GM19438 (cell line): ENCODE measurements around the gene SSBP4.
A peak's percentile ranks its signal among the peaks of the same experiment; 100 is the strongest.
"Not testable (repeated sequence)": the region's sequence is repeated elsewhere in the genome, so short reads cannot be mapped to it uniquely, and the experiment has no call there.

ENCODE experiments used
- ATAC-seq: cut with Tn5 transposase; IDR thresholded peaks from one replicate; pipeline ENCODE4 v1.9.1; 2021; ENCODE audit warnings: low read depth; ENCODE audit not compliant: unreplicated experiment

Gene SSBP4

GRCh38 chr19:18419195-18419698, at the start of gene SSBP4:
TSS of gene SSBP4 (plus strand) at chr19:18419398. CDS start at chr19:18419649, 251 bp downstream.
- no peak for ATAC-seq

- ATAC-seq = no peak
These were observed 45.7 kb upstream of the SSBP4 start for GRCh38 chr19:18373407-18373891.

GRCh38 chr19:18373892-18374629, 45.1 kb upstream of the SSBP4 start:
- ATAC-seq = peak; percentile 74

GRCh38 chr19:18377026-18377425, 42.2 kb upstream of the SSBP4 start:
- no peak for ATAC-seq

GRCh38 chr19:18379803-18380747, 39.1 kb upstream of the SSBP4 start:
- ATAC-seq = no peak

GRCh38 chr19:18380843-18381242, 38.4 kb upstream of the SSBP4 start:
- ATAC-seq = no peak

- not testable (repeated sequence) for ATAC-seq
These were observed 35.6 kb upstream of the SSBP4 start for GRCh38 chr19:18383622-18384021.

GRCh38 chr19:18384775-18385174, 34.4 kb upstream of the SSBP4 start:
- no peak for ATAC-seq

- ATAC-seq = no peak
These were observed 33.9 kb upstream of the SSBP4 start for GRCh38 chr19:18385359-18385674.

GRCh38 chr19:18385675-18386542, 33.3 kb upstream of the SSBP4 start, which contains the start of gene GDF15:
TSS of gene GDF15 (plus strand) at chr19:18386158. CDS start at chr19:18386190, 32 bp downstream.
- no peak for ATAC-seq

GRCh38 chr19:18386543-18387271, 32.5 kb upstream of the SSBP4 start:
- no peak for ATAC-seq

- ATAC-seq = peak; percentile 63
These were observed 30.9 kb upstream of the SSBP4 start for GRCh38 chr19:18388100-18388959.

GRCh38 chr19:18388960-18389725, 30.1 kb upstream of the SSBP4 start:
- ATAC-seq = no peak

GRCh38 chr19:18389726-18390064, 29.5 kb upstream of the SSBP4 start:
- ATAC-seq = no peak

- no peak for ATAC-seq
These were observed 28.9 kb upstream of the SSBP4 start for GRCh38 chr19:18390065-18390907.

GRCh38 chr19:18391509-18392075, 27.6 kb upstream of the SSBP4 start:
- no peak for ATAC-seq

- no peak for ATAC-seq
These were observed 26.8 kb upstream of the SSBP4 start for GRCh38 chr19:18392417-18392816.
